Measurements from ENCODE around the gene FAM76A. TPM values are rescaled to one million over a fixed set of nuclear protein-coding genes. Genes with fewer than 3 reads are reported as not detected.
A peak's percentile ranks its signal among the peaks of the same experiment; 100 is the strongest.
"Not testable (repeated sequence)": the region's sequence is repeated elsewhere in the genome, so short reads cannot be mapped to it uniquely, and the experiment has no call there.

Gene FAM76A
- total RNA-seq, 1 experiment from 2014 or later, result 9.6 TPM

- RAD21 ChIA-PET (ENCODE audit: low non-redundant PET in 1 of 2, low total read pairs in 2 of 2, uncharacterized antibody in 2 of 2, unreplicated experiment in 2 of 2), result no interaction called here
- Histone ChIP-seq H3K9me3 (ENCODE audit: control insufficient read depth in 1 of 2, insufficient read depth in 1 of 2, low read depth in 1 of 2, low read length in 2 of 2) (no peaks in the 10 kb centered on the region), H3K27ac (ENCODE audit: low read depth, low read length) (no peak overlapping the region), H3K9ac (ENCODE audit: low read length) (no peak overlapping the region), H3K36me3 (ENCODE audit: control insufficient read depth in 1 of 2, insufficient read depth in 2 of 2, low read length in 2 of 2) (no peaks in the 10 kb centered on the region), H3K27me3 (ENCODE audit: insufficient read depth, low read length) (no peaks in the 10 kb centered on the region), H3K4me2 (ENCODE audit: low read length) (peak overlapping the region; percentile 84; the same call in 1 of the 2 replicates), H4K20me1 (ENCODE audit: insufficient read depth) (no peaks in the 10 kb centered on the region), H3K9me2 (ENCODE audit: insufficient read depth) (no peaks in the 10 kb centered on the region), H3K4me1 (ENCODE audit: control insufficient read depth in 1 of 2, insufficient read depth in 2 of 2, low read length in 2 of 2) (peaks cover 6 to 26% of the 10 kb centered on the region in 2 experiments), H3K79me2 (ENCODE audit: insufficient read depth, low read length) (peaks cover 33% of the 10 kb centered on the region), H3K4me3 (replicated peaks in 1 of 2; ENCODE audit: low read depth in 1 of 2, low read length in 2 of 2) (no peak overlapping the region), H2AFZ (ENCODE audit: low read depth, low read length, poor library complexity, severe bottlenecking) (no peak overlapping the region)
- ATAC-seq (no peak), DNase-seq (ENCODE audit: low read depth, low spot score) (no peak)
- POLR2A ChIA-PET, result interaction anchor here (2.8 kb wide), 1 partner anchor 11 kb away, joined by 10 read pairs; no protein-coding TSS in a partner anchor
- BruUV-seq (replicated peaks), result no TSS peak
- no peak for TF ChIP-seq SIN3A (IDR thresholded peaks at IDR 0.05; ENCODE audit: low read depth)
- TF ChIP-seq ELF1 (IDR thresholded peaks at IDR 0.05; ENCODE audit: borderline replicate concordance, low read depth), result no peak
- intact Hi-C loops (cut with micrococcal nuclease), result no loop called here
- CTCF ChIA-PET, result no interaction called here
These were observed 48.9 kb downstream of the FAM76A start for GRCh38 chr1:27774654-27775053.

DNA sequence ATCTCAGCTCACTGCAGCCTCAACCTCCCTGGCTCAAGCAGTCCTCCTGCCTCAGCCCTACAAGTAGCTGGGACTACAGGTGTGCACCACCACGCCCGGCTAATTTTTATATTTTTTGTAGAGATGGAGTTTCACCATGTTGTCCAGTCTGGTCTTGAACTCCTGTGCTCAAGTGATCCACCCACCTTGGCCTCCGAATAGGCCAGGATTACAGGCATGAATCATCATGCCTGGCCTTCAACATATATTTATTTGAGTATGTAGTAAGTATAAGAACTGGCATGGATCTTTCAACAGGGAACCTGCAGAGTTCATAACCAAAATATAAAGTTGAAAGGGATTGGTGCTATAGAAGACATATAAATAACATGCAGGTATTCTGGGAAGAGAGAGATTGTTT, 49.6 kb downstream of the FAM76A start:
- CTCF ChIA-PET, result not testable (repeated sequence)

GRCh38 chr1:27776276-27776675, 50.5 kb downstream of the FAM76A start:
- RAD21 ChIA-PET (ENCODE audit: low non-redundant PET in 1 of 2, low total read pairs in 2 of 2, uncharacterized antibody in 2 of 2, unreplicated experiment in 2 of 2), result interaction anchor here in 1 of 2 experiments (0.6 kb wide), 1 partner anchor 59 kb away, joined by 3 read pairs; no protein-coding TSS in a partner anchor
- CTCF ChIA-PET, result not testable (repeated sequence)
- POLR2A ChIA-PET, result interaction anchor here (0.7 kb wide), 1 partner anchor 11 kb away, joined by 3 read pairs; no protein-coding TSS in a partner anchor

More for the DNA sequence above, 49.6 kb downstream of the FAM76A start:
- ATAC-seq; H3K36me3 ChIP-seq (ENCODE audit: control insufficient read depth in 1 of 2, insufficient read depth in 2 of 2, low read length in 2 of 2); H3K27me3 ChIP-seq (ENCODE audit: insufficient read depth, low read length); H2AFZ ChIP-seq (ENCODE audit: low read depth, low read length, poor library complexity, severe bottlenecking); H3K9ac ChIP-seq (ENCODE audit: low read length); H3K9me2 ChIP-seq (ENCODE audit: insufficient read depth); DNase-seq (ENCODE audit: low read depth, low spot score); H3K9me3 ChIP-seq (ENCODE audit: control insufficient read depth in 1 of 2, insufficient read depth in 1 of 2, low read depth in 1 of 2, low read length in 2 of 2); H4K20me1 ChIP-seq (ENCODE audit: insufficient read depth); intact Hi-C loops (cut with micrococcal nuclease); RAD21 ChIA-PET (ENCODE audit: low non-redundant PET in 1 of 2, low total read pairs in 2 of 2, uncharacterized antibody in 2 of 2, unreplicated experiment in 2 of 2); H3K27ac ChIP-seq (ENCODE audit: low read depth, low read length); BruUV-seq (replicated peaks); POLR2A ChIA-PET; H3K4me2 ChIP-seq (ENCODE audit: low read length); H3K4me3 ChIP-seq (replicated peaks in 1 of 2; ENCODE audit: low read depth in 1 of 2, low read length in 2 of 2): not testable (repeated sequence)
- peaks cover 10 to 33% of the 10 kb centered on the region in 2 experiments for H3K4me1 ChIP-seq (ENCODE audit: control insufficient read depth in 1 of 2, insufficient read depth in 2 of 2, low read length in 2 of 2)
- H3K79me2 ChIP-seq (ENCODE audit: insufficient read depth, low read length), result peaks cover 36% of the 10 kb centered on the region

More at GRCh38 chr1:27776276-27776675, 50.5 kb downstream of the FAM76A start:
- H3K9me3 ChIP-seq (ENCODE audit: control insufficient read depth in 1 of 2, insufficient read depth in 1 of 2, low read depth in 1 of 2, low read length in 2 of 2); H3K4me3 ChIP-seq (replicated peaks in 1 of 2; ENCODE audit: low read depth in 1 of 2, low read length in 2 of 2); ATAC-seq; DNase-seq (ENCODE audit: low read depth, low spot score); H4K20me1 ChIP-seq (ENCODE audit: insufficient read depth); H3K9me2 ChIP-seq (ENCODE audit: insufficient read depth); intact Hi-C loops (cut with micrococcal nuclease); H3K36me3 ChIP-seq (ENCODE audit: control insufficient read depth in 1 of 2, insufficient read depth in 2 of 2, low read length in 2 of 2); H3K4me2 ChIP-seq (ENCODE audit: low read length); H2AFZ ChIP-seq (ENCODE audit: low read depth, low read length, poor library complexity, severe bottlenecking); H3K9ac ChIP-seq (ENCODE audit: low read length); H3K27me3 ChIP-seq (ENCODE audit: insufficient read depth, low read length); H3K27ac ChIP-seq (ENCODE audit: low read depth, low read length); BruUV-seq (replicated peaks): not testable (repeated sequence)
- H3K4me1 ChIP-seq (ENCODE audit: control insufficient read depth in 1 of 2, insufficient read depth in 2 of 2, low read length in 2 of 2), result peaks cover 10 to 33% of the 10 kb centered on the region in 2 experiments
- H3K79me2 ChIP-seq (ENCODE audit: insufficient read depth, low read length), result peaks cover 36% of the 10 kb centered on the region
